ENCODE measurements around the gene COP1. TPM values are rescaled to one million over a fixed set of nuclear protein-coding genes. Genes with fewer than 3 reads are reported as not detected.

The COP1 gene
- polyA plus RNA-seq, 1 donor (not counting 4 experiments of a cell fraction or from before 2014, with no cell fraction given), result 38.9 TPM

DNA sequence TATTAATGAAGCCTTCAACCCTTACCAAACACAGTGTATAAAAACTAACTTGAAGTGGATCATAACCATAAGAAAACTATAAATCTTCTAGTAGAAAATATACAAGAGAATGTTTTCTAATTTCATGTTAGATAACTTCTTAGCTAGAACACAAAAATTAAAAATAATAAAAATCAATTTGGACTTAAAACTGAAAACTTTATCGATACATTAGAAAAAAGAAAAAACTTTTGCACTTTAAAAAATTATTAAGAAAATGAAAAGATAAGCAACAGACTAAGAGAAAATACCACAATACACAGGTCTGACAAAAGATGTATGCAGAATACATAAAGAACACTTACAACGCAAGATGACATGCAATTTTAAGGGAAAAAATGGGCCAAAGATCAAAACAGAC, 8.7 kb downstream of the COP1 start:
- DNase-seq (ENCODE audit: low read depth, low spot score) (no peak), FAIRE-seq (no peak)
- H3K4me1 ChIP-seq (ENCODE audit: control insufficient read depth, extremely low read depth, insufficient read depth, low read length), result no peaks in the 10 kb centered on the region
- TF ChIP-seq EZH2 (IDR thresholded peaks at IDR 0.05; ENCODE audit: low read length), result no peak
- TF ChIP-seq, protein P1, sequence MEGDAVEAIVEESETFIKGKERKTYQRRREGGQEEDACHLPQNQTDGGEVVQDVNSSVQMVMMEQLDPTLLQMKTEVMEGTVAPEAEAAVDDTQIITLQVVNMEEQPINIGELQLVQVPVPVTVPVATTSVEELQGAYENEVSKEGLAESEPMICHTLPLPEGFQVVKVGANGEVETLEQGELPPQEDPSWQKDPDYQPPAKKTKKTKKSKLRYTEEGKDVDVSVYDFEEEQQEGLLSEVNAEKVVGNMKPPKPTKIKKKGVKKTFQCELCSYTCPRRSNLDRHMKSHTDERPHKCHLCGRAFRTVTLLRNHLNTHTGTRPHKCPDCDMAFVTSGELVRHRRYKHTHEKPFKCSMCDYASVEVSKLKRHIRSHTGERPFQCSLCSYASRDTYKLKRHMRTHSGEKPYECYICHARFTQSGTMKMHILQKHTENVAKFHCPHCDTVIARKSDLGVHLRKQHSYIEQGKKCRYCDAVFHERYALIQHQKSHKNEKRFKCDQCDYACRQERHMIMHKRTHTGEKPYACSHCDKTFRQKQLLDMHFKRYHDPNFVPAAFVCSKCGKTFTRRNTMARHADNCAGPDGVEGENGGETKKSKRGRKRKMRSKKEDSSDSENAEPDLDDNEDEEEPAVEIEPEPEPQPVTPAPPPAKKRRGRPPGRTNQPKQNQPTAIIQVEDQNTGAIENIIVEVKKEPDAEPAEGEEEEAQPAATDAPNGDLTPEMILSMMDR (optimal IDR thresholded peaks at IDR 0.05 in 1 of 3, IDR thresholded peaks at IDR 0.05 in 1 of 3, conservative IDR thresholded peaks at IDR 0.05 in 1 of 3; ENCODE audit: extremely low read depth in 1 of 3, insufficient read depth in 2 of 3, low read length in 3 of 3), result no peak
- H3K4me3 ChIP-seq (ENCODE audit: control insufficient read depth in 2 of 3, extremely low read depth in 1 of 3, insufficient read depth in 2 of 3, low read depth in 1 of 3, low read length in 3 of 3), result no peak overlapping the region
- H3K9me1 ChIP-seq (ENCODE audit: control insufficient read depth, extremely low read depth, insufficient read depth, low read length), result peaks cover 4% of the 10 kb centered on the region
- H3K4me2 ChIP-seq (ENCODE audit: control insufficient read depth, extremely low read depth, insufficient read depth, low read depth, low read length), result no peak overlapping the region
- dilution Hi-C loops (cut with MboI; ENCODE audit: extremely low pct_ligation_motif_present, low sequenced_read_pairs), result no loop called here
- H4K20me1 ChIP-seq (ENCODE audit: control insufficient read depth, extremely low read depth, insufficient read depth, low read length), result peaks cover 3% of the 10 kb centered on the region
- no peaks in the 10 kb centered on the region for H3K9me3 ChIP-seq (ENCODE audit: control insufficient read depth, low read depth, low read length)
- no peak overlapping the region for H3K27ac ChIP-seq (ENCODE audit: control insufficient read depth, insufficient read depth, low read length)
- no peaks in the 10 kb centered on the region for H3K36me3 ChIP-seq (ENCODE audit: control insufficient read depth in 2 of 2, extremely low read depth in 1 of 2, insufficient read depth in 2 of 2, low read length in 2 of 2)
- no peak overlapping the region for H2AFZ ChIP-seq (ENCODE audit: control insufficient read depth, low read length)
- no peaks in the 10 kb centered on the region for H3K27me3 ChIP-seq (ENCODE audit: control insufficient read depth, extremely low read depth, insufficient read depth, low read length)
- peaks cover 98% of the 10 kb centered on the region for H3K79me2 ChIP-seq (ENCODE audit: control insufficient read depth, insufficient read depth, low read length)
- no peak overlapping the region for H3K9ac ChIP-seq (ENCODE audit: control insufficient read depth, extremely low read depth, insufficient read depth, low read length)

DNA sequence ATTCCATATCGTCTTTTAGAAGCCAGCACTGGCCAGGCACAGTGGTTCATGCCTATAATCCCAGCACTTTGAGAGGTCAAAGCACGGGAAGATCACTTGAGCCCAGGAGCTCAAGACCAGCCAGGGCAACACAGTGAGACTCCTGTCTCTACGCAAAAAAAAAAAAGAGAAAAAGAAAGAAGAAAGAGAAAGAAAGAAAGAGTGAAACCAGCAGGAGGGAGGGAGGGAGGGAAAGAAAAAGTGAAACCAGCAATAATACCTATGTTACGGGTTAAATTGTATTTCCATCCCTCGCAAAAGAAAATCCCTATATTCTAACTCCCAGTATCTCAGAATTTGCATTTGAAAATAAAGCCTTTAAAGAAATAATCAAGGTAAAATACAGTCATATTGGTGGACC, 10.4 kb downstream of the COP1 start:
- H3K4me2 ChIP-seq (ENCODE audit: control insufficient read depth, extremely low read depth, insufficient read depth, low read depth, low read length), result no peak overlapping the region
- dilution Hi-C loops (cut with MboI; ENCODE audit: extremely low pct_ligation_motif_present, low sequenced_read_pairs), result no loop called here
- no peaks in the 10 kb centered on the region for H3K27me3 ChIP-seq (ENCODE audit: control insufficient read depth, extremely low read depth, insufficient read depth, low read length)
- no peaks in the 10 kb centered on the region for H3K9me3 ChIP-seq (ENCODE audit: control insufficient read depth, low read depth, low read length)
- FAIRE-seq (no peak), DNase-seq (ENCODE audit: low read depth, low spot score) (no peak)
- H3K4me1 ChIP-seq (ENCODE audit: control insufficient read depth, extremely low read depth, insufficient read depth, low read length), result no peaks in the 10 kb centered on the region
- no peak overlapping the region for H3K9ac ChIP-seq (ENCODE audit: control insufficient read depth, extremely low read depth, insufficient read depth, low read length)
- H2AFZ ChIP-seq (ENCODE audit: control insufficient read depth, low read length), result no peak overlapping the region
- no peaks in the 10 kb centered on the region for H3K36me3 ChIP-seq (ENCODE audit: control insufficient read depth in 2 of 2, extremely low read depth in 1 of 2, insufficient read depth in 2 of 2, low read length in 2 of 2)
- H3K27ac ChIP-seq (ENCODE audit: control insufficient read depth, insufficient read depth, low read length), result no peak overlapping the region
- H3K79me2 ChIP-seq (ENCODE audit: control insufficient read depth, insufficient read depth, low read length), result peaks cover 98% of the 10 kb centered on the region
- no peak for TF ChIP-seq EZH2 (IDR thresholded peaks at IDR 0.05; ENCODE audit: low read length)
- TF ChIP-seq, protein P1 (optimal IDR thresholded peaks at IDR 0.05 in 1 of 3, IDR thresholded peaks at IDR 0.05 in 1 of 3, conservative IDR thresholded peaks at IDR 0.05 in 1 of 3; ENCODE audit: extremely low read depth in 1 of 3, insufficient read depth in 2 of 3, low read length in 3 of 3), result no peak
- peaks cover 3% of the 10 kb centered on the region for H4K20me1 ChIP-seq (ENCODE audit: control insufficient read depth, extremely low read depth, insufficient read depth, low read length)
- H3K9me1 ChIP-seq (ENCODE audit: control insufficient read depth, extremely low read depth, insufficient read depth, low read length), result peaks cover 4% of the 10 kb centered on the region
- no peak overlapping the region for H3K4me3 ChIP-seq (ENCODE audit: control insufficient read depth in 2 of 3, extremely low read depth in 1 of 3, insufficient read depth in 2 of 3, low read depth in 1 of 3, low read length in 3 of 3)
